ENCODE data around the gene TLCD2. TPM values are rescaled to one million over a fixed set of nuclear protein-coding genes. Genes with fewer than 3 reads are reported as not detected.
A peak's percentile ranks its signal among the peaks of the same experiment; 100 is the strongest.

The TLCD2 gene
- total and polyA plus RNA-seq, 2 experiments from 2014 or later = 0.70 to 1.4 TPM

DNA sequence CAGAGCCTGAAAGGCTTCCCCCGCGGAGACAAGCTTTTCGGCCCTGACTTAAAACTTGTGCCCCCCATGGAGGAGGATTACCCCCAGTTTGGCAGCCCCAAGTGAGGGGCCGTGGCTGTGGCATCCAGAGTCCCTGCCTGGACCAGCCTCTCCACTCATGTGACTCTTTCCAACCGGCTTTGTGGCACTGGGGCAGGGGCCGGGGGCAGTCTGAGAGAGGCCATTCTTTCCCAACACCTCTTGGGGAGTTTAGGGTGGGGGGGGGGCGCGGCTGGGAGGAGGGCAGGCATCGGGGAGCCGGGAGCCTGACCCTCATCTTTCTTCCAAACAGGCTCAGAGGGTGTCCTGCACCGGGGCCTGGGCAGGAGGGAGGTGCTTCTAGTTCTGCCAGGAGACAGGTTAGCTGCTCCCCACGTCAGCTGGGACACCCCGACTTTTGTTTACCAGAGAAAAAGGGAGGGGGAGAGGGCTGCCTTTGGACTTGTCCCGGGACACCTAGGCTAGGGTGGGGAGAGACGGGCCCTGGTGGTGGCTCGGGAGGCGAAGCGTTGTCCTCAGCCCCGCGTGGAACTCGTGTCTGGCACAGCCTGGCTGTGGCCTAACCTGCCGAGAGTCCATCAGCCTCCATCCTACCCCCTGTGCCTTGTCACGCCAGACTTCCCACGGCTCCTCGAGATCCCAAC is 44.4 kb upstream of the TLCD2 start:
- H3F3A ChIP-seq (replicated peaks; ENCODE audit: low read depth) = no peaks in the 10 kb centered on the region
- H3K9me3 Mint-ChIP-seq = no peaks in the 10 kb centered on the region; the same call in 2 of the 3 replicates
- DNase-seq (ENCODE audit: low spot score) (no peak), ATAC-seq (peak; percentile 15)
- H3K9me2 ChIP-seq (ENCODE audit: insufficient read depth) = no peaks in the 10 kb centered on the region
- H3K4me3 Mint-ChIP-seq = no peak overlapping the region
- H3K27ac Mint-ChIP-seq = no peak overlapping the region
- H3K27me3 Mint-ChIP-seq (ENCODE audit: insufficient read depth, low read depth, poor library complexity) = peaks cover 11% of the 10 kb centered on the region
- H4K20me1 ChIP-seq (replicated peaks; ENCODE audit: insufficient read depth) = no peaks in the 10 kb centered on the region
- no peak for TF ChIP-seq STAT1 (IDR thresholded peaks at IDR 0.05; ENCODE audit: unreplicated experiment)
- TF ChIP-seq EZH2 (IDR thresholded peaks at IDR 0.05; ENCODE audit: low read depth, unreplicated experiment) = no peak
- no peak for TF ChIP-seq POLR2AphosphoS5 (IDR thresholded peaks at IDR 0.05; ENCODE audit: low read depth)
- TF ChIP-seq CREB1 (CRISPR knock-in tag; IDR thresholded peaks at IDR 0.05; ENCODE audit: low read depth) = no peak
- TF ChIP-seq ETS1 (IDR thresholded peaks at IDR 0.05) = no peak
- TF ChIP-seq JUNB (IDR thresholded peaks at IDR 0.05; ENCODE audit: unreplicated experiment) = no peak
- no peak overlapping the region for H3K27ac ChIP-seq (ENCODE audit: low read depth)
- H2AFZ ChIP-seq = no peak overlapping the region
- H3K4me3 ChIP-seq = no peak overlapping the region
- no peak overlapping the region for H3K4me2 ChIP-seq
- H3K27me3 ChIP-seq (ENCODE audit: insufficient read depth) = no peaks in the 10 kb centered on the region
- H3K4me1 Mint-ChIP-seq = peaks cover 18% of the 10 kb centered on the region
- no peaks in the 10 kb centered on the region for H3K36me3 Mint-ChIP-seq (ENCODE audit: low read depth)
- peaks cover 6% of the 10 kb centered on the region for H3K4me1 ChIP-seq (ENCODE audit: insufficient read depth)
- H3K79me2 ChIP-seq (replicated peaks; ENCODE audit: insufficient read depth) = no peaks in the 10 kb centered on the region
- no peaks in the 10 kb centered on the region for H3K36me3 ChIP-seq (ENCODE audit: insufficient read depth)

- peaks cover 6% of the 10 kb centered on the region for H3K4me1 ChIP-seq (ENCODE audit: insufficient read depth)
- no peaks in the 10 kb centered on the region for H3K36me3 Mint-ChIP-seq (ENCODE audit: low read depth)
- H3K4me3 ChIP-seq = no peak overlapping the region
- no peaks in the 10 kb centered on the region for H3K27me3 ChIP-seq (ENCODE audit: insufficient read depth)
- H3K27me3 Mint-ChIP-seq (ENCODE audit: insufficient read depth, low read depth, poor library complexity) = peaks cover 13% of the 10 kb centered on the region
- no peaks in the 10 kb centered on the region; the same call in 2 of the 3 replicates for H3K9me3 Mint-ChIP-seq
- H2AFZ ChIP-seq = no peak overlapping the region
- TF ChIP-seq, protein P1, sequence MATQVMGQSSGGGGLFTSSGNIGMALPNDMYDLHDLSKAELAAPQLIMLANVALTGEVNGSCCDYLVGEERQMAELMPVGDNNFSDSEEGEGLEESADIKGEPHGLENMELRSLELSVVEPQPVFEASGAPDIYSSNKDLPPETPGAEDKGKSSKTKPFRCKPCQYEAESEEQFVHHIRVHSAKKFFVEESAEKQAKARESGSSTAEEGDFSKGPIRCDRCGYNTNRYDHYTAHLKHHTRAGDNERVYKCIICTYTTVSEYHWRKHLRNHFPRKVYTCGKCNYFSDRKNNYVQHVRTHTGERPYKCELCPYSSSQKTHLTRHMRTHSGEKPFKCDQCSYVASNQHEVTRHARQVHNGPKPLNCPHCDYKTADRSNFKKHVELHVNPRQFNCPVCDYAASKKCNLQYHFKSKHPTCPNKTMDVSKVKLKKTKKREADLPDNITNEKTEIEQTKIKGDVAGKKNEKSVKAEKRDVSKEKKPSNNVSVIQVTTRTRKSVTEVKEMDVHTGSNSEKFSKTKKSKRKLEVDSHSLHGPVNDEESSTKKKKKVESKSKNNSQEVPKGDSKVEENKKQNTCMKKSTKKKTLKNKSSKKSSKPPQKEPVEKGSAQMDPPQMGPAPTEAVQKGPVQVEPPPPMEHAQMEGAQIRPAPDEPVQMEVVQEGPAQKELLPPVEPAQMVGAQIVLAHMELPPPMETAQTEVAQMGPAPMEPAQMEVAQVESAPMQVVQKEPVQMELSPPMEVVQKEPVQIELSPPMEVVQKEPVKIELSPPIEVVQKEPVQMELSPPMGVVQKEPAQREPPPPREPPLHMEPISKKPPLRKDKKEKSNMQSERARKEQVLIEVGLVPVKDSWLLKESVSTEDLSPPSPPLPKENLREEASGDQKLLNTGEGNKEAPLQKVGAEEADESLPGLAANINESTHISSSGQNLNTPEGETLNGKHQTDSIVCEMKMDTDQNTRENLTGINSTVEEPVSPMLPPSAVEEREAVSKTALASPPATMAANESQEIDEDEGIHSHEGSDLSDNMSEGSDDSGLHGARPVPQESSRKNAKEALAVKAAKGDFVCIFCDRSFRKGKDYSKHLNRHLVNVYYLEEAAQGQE (IDR thresholded peaks at IDR 0.05; ENCODE audit: unreplicated experiment) = no peak
- no peak for TF ChIP-seq EZH2phosphoT487 (IDR thresholded peaks at IDR 0.05; ENCODE audit: unreplicated experiment)
- no peak overlapping the region for H3K4me3 Mint-ChIP-seq
- H3K9me2 ChIP-seq (ENCODE audit: insufficient read depth) = no peaks in the 10 kb centered on the region
- H3F3A ChIP-seq (replicated peaks; ENCODE audit: low read depth) = no peaks in the 10 kb centered on the region
- no peak overlapping the region for H3K27ac ChIP-seq (ENCODE audit: low read depth)
- no peaks in the 10 kb centered on the region for H3K36me3 ChIP-seq (ENCODE audit: insufficient read depth)
- no peak overlapping the region for H3K4me2 ChIP-seq
- DNase-seq (ENCODE audit: low spot score) = no peak
- H3K79me2 ChIP-seq (replicated peaks; ENCODE audit: insufficient read depth) = no peaks in the 10 kb centered on the region
- peaks cover 18% of the 10 kb centered on the region for H3K4me1 Mint-ChIP-seq
- peak; percentile 15 for ATAC-seq
- H3K27ac Mint-ChIP-seq = no peak overlapping the region
- no peaks in the 10 kb centered on the region for H4K20me1 ChIP-seq (replicated peaks; ENCODE audit: insufficient read depth)
These were observed 43.7 kb upstream of the TLCD2 start for GRCh38 chr17:1753767-1754429.

Measured in GM23338 (cell line).